Loucy (cell line): ENCODE results near the gene OGDH.

Experiments used
- EZH2phosphoT487 ChIP-seq: fragments of 200-600 bp; IDR thresholded peaks from 2 replicates; pipeline ENCODE4 v1.6.1; 2018; ENCODE audit warnings: antibody characterized with exemption, mild to moderate bottlenecking, moderate library complexity, borderline replicate concordance
- TF ChIP-seq, protein P1 (sequence below): fragments of 200-600 bp; sonication (generic); conservative IDR thresholded peaks from 2 replicates; pipeline ENCODE4 v1.5.1; 2014; ENCODE audit warnings: mild to moderate bottlenecking, antibody characterized with exemption, low read length

DNA sequence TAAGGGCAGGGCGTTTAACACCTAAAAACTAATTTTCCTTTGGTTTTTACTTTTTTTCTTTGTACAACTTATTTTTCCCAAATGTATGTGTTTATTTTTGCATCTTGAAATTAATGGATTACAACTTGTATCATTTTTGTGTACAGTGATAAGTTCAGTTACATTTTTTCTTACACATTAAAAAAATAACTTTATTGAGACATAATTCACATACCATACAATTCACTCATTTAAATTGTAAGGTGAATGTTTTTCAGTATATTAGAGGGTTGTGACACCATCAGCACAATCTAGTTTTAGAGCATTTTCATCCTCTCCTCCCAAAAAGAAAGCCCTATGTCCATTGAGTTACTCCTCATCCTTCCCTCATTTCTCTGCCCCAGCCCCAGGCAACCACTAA, 11.6 kb downstream of the OGDH start:
- TF ChIP-seq, protein P1, sequence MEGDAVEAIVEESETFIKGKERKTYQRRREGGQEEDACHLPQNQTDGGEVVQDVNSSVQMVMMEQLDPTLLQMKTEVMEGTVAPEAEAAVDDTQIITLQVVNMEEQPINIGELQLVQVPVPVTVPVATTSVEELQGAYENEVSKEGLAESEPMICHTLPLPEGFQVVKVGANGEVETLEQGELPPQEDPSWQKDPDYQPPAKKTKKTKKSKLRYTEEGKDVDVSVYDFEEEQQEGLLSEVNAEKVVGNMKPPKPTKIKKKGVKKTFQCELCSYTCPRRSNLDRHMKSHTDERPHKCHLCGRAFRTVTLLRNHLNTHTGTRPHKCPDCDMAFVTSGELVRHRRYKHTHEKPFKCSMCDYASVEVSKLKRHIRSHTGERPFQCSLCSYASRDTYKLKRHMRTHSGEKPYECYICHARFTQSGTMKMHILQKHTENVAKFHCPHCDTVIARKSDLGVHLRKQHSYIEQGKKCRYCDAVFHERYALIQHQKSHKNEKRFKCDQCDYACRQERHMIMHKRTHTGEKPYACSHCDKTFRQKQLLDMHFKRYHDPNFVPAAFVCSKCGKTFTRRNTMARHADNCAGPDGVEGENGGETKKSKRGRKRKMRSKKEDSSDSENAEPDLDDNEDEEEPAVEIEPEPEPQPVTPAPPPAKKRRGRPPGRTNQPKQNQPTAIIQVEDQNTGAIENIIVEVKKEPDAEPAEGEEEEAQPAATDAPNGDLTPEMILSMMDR: no peak
- TF ChIP-seq EZH2phosphoT487: no peak
